ENCODE results near the gene DNAH3.

Gene DNAH3

GRCh38 chr16:21028728-21029127 lies 121.9 kb downstream of the DNAH3 start:
- H3K4me2 ChIP-seq (ENCODE audit: low read depth, low read length, poor library complexity, severe bottlenecking) = no peak overlapping the region
- no peaks in the 10 kb centered on the region for H3K27me3 ChIP-seq (ENCODE audit: insufficient read depth, low read length, poor library complexity, severe bottlenecking)
- no peaks in the 10 kb centered on the region for H3K9me2 ChIP-seq (replicated peaks; ENCODE audit: low read depth, low read length)
- no peaks in the 10 kb centered on the region for H3K4me1 ChIP-seq (ENCODE audit: insufficient read depth, low read length, poor library complexity, severe bottlenecking)
- no peaks in the 10 kb centered on the region for H3K79me2 ChIP-seq (ENCODE audit: insufficient read depth, low read length)
- no peaks in the 10 kb centered on the region for H3K36me3 ChIP-seq (ENCODE audit: insufficient read depth, low read length)
- H3K4me3 ChIP-seq (ENCODE audit: low read length, poor library complexity, severe bottlenecking) = no peak overlapping the region
- H4K20me1 ChIP-seq (ENCODE audit: insufficient read depth, low read length, poor library complexity, severe bottlenecking) = no peaks in the 10 kb centered on the region
- H3K9me3 ChIP-seq (ENCODE audit: insufficient read depth, low read depth, low read length) = no peaks in the 10 kb centered on the region
- no peaks in the 10 kb centered on the region for H3F3A ChIP-seq (ENCODE audit: low read depth)
- no peak overlapping the region; the same call in 1 of the 2 replicates for H2AFZ ChIP-seq (ENCODE audit: low read length)
- H3K9ac ChIP-seq (ENCODE audit: low read depth, low read length, poor library complexity, severe bottlenecking) = no peak overlapping the region
- TF ChIP-seq CTCF (conservative IDR thresholded peaks at IDR 0.05; ENCODE audit: low read length) = no peak
- no peak for TF ChIP-seq EZH2phosphoT487 (IDR thresholded peaks at IDR 0.05; ENCODE audit: borderline replicate concordance)

GRCh38 chr16:21026846-21027245 lies 123.8 kb downstream of the DNAH3 start:
- no peaks in the 10 kb centered on the region for H3K36me3 ChIP-seq (ENCODE audit: insufficient read depth, low read length)
- H3K9me3 ChIP-seq (ENCODE audit: insufficient read depth, low read depth, low read length) = no peaks in the 10 kb centered on the region
- H3F3A ChIP-seq (ENCODE audit: low read depth) = no peaks in the 10 kb centered on the region
- no peaks in the 10 kb centered on the region for H3K79me2 ChIP-seq (ENCODE audit: insufficient read depth, low read length)
- no peak overlapping the region for H3K9ac ChIP-seq (ENCODE audit: low read depth, low read length, poor library complexity, severe bottlenecking)
- H3K4me3 ChIP-seq (ENCODE audit: low read length, poor library complexity, severe bottlenecking) = no peak overlapping the region
- H4K20me1 ChIP-seq (ENCODE audit: insufficient read depth, low read length, poor library complexity, severe bottlenecking) = no peaks in the 10 kb centered on the region
- no peaks in the 10 kb centered on the region for H3K9me2 ChIP-seq (replicated peaks; ENCODE audit: low read depth, low read length)
- no peak overlapping the region for H2AFZ ChIP-seq (ENCODE audit: low read length)
- H3K27me3 ChIP-seq (ENCODE audit: insufficient read depth, low read length, poor library complexity, severe bottlenecking) = no peaks in the 10 kb centered on the region
- no peak for TF ChIP-seq CTCF (conservative IDR thresholded peaks at IDR 0.05; ENCODE audit: low read length)
- TF ChIP-seq EZH2phosphoT487 (IDR thresholded peaks at IDR 0.05; ENCODE audit: borderline replicate concordance) = no peak
- H3K4me2 ChIP-seq (ENCODE audit: low read depth, low read length, poor library complexity, severe bottlenecking) = no peak overlapping the region
- H3K4me1 ChIP-seq (ENCODE audit: insufficient read depth, low read length, poor library complexity, severe bottlenecking) = no peaks in the 10 kb centered on the region

- H2AFZ ChIP-seq (ENCODE audit: low read length) = peak overlapping the region; percentile 84
- H3K79me2 ChIP-seq (ENCODE audit: insufficient read depth, low read length) = no peaks in the 10 kb centered on the region
- no peak overlapping the region for H3K4me2 ChIP-seq (ENCODE audit: low read depth, low read length, poor library complexity, severe bottlenecking)
- TF ChIP-seq EZH2phosphoT487 (IDR thresholded peaks at IDR 0.05; ENCODE audit: borderline replicate concordance) (no peak), CTCF (conservative IDR thresholded peaks at IDR 0.05; ENCODE audit: low read length) (no peak)
- H3F3A ChIP-seq (ENCODE audit: low read depth) = no peaks in the 10 kb centered on the region
- H3K4me3 ChIP-seq (ENCODE audit: low read length, poor library complexity, severe bottlenecking) = no peak overlapping the region
- H3K9ac ChIP-seq (ENCODE audit: low read depth, low read length, poor library complexity, severe bottlenecking) = no peak overlapping the region
- H3K27me3 ChIP-seq (ENCODE audit: insufficient read depth, low read length, poor library complexity, severe bottlenecking) = no peaks in the 10 kb centered on the region
- no peaks in the 10 kb centered on the region for H3K9me2 ChIP-seq (replicated peaks; ENCODE audit: low read depth, low read length)
- no peaks in the 10 kb centered on the region for H4K20me1 ChIP-seq (ENCODE audit: insufficient read depth, low read length, poor library complexity, severe bottlenecking)
- H3K9me3 ChIP-seq (ENCODE audit: insufficient read depth, low read depth, low read length) = no peaks in the 10 kb centered on the region
- no peaks in the 10 kb centered on the region for H3K36me3 ChIP-seq (ENCODE audit: insufficient read depth, low read length)
- no peaks in the 10 kb centered on the region for H3K4me1 ChIP-seq (ENCODE audit: insufficient read depth, low read length, poor library complexity, severe bottlenecking)
Measured at GRCh38 chr16:21023509-21024202, 127.0 kb downstream of the DNAH3 start.

All from Loucy (cell line).